HG02678 (cell line): ENCODE measurements around the gene RABL6.
"Not testable (repeated sequence)": the region's sequence is repeated elsewhere in the genome, so short reads cannot be mapped to it uniquely, and the experiment has no call there.

Experiments used
- ATAC-seq: cut with Tn5 transposase; IDR thresholded peaks from one replicate; pipeline ENCODE4 v1.9.1; 2021; ENCODE audit warnings: mild to moderate bottlenecking, moderate library complexity; ENCODE audit not compliant: unreplicated experiment

The RABL6 gene

GRCh38 chr9:136807281-136808074 lies at the start of gene RABL6:
RABL6 (plus strand) TSS chr9:136807948; CDS start chr9:136808197, 249 bp downstream.
- peak; percentile 81 for ATAC-seq

GRCh38 chr9:136759001-136759400 lies 48.7 kb upstream of the RABL6 start:
- no peak for ATAC-seq

- no peak for ATAC-seq
These were observed 48.1 kb upstream of the RABL6 start for GRCh38 chr9:136759436-136760325.

- no peak for ATAC-seq
These were observed 47.3 kb upstream of the RABL6 start for GRCh38 chr9:136760424-136760823.

- not testable (repeated sequence) for ATAC-seq
These were observed 46.8 kb upstream of the RABL6 start for GRCh38 chr9:136760834-136761544.

- no peak for ATAC-seq
These were observed 46.2 kb upstream of the RABL6 start for GRCh38 chr9:136761545-136761981.

GRCh38 chr9:136762221-136762691 lies 45.5 kb upstream of the RABL6 start:
- ATAC-seq, result no peak

GRCh38 chr9:136762915-136763648 lies 44.7 kb upstream of the RABL6 start:
- no peak for ATAC-seq

- no peak for ATAC-seq
These were observed 44.1 kb upstream of the RABL6 start for GRCh38 chr9:136763649-136764035.

GRCh38 chr9:136764301-136764891 lies 43.4 kb upstream of the RABL6 start, which contains the start of gene LCN15:
LCN15 (minus strand) TSS chr9:136764518; CDS start chr9:136764488, 30 bp downstream.
- no peak for ATAC-seq

- ATAC-seq, result no peak
These were observed 42.7 kb upstream of the RABL6 start for GRCh38 chr9:136765041-136765440.

GRCh38 chr9:136765745-136766409 lies 41.9 kb upstream of the RABL6 start:
- peak; percentile 65 for ATAC-seq

- ATAC-seq, result not testable (repeated sequence)
These were observed 41.2 kb upstream of the RABL6 start for GRCh38 chr9:136766410-136767120.

GRCh38 chr9:136769710-136770191 lies 38.0 kb upstream of the RABL6 start:
- ATAC-seq, result no peak

GRCh38 chr9:136771907-136772415 lies 35.8 kb upstream of the RABL6 start:
- no peak for ATAC-seq

GRCh38 chr9:136773386-136774044 lies 34.2 kb upstream of the RABL6 start:
- no peak for ATAC-seq

GRCh38 chr9:136774416-136775045 lies 33.2 kb upstream of the RABL6 start:
- ATAC-seq, result no peak
